ENCODE data around the gene CUL9.

CUL9 gene

DNA sequence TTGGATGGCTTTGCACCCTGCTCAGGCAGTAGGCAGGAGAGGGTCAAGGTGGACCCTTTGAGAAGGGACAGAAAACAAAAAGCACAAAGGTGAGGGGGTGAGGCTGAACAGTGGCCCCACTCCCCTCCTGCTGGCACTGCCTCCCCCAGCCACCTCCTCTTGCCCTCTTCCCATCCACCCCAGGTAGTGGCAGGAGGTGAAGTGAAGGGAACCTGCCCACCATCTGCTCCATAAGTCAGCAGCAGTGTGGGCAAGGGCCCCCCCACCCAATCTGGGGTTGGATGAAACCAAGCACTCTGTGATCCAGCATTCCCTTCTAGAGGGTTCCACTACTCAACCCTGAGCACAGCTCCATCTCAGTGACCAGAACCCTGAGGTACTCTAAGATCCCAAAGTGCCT is 89.9 kb downstream of the CUL9 start:
- H3K4me1 ChIP-seq (ENCODE audit: control insufficient read depth, insufficient read depth, low read length) = peaks cover 33% of the 10 kb centered on the region
- peaks cover 61% of the 10 kb centered on the region for H3K27me3 ChIP-seq (ENCODE audit: control insufficient read depth, insufficient read depth, low read length, poor library complexity, severe bottlenecking)
- no peak overlapping the region for H3K4me3 ChIP-seq (ENCODE audit: insufficient read depth, low read depth, low read length)
- H3K9me3 ChIP-seq (ENCODE audit: control insufficient read depth, low read length) = no peaks in the 10 kb centered on the region
- H3K27ac ChIP-seq (ENCODE audit: insufficient read depth, low read depth, low read length, poor library complexity, severe bottlenecking) = no peak overlapping the region
- no peaks in the 10 kb centered on the region for H3K36me3 ChIP-seq (ENCODE audit: control insufficient read depth, insufficient read depth, low read length)

DNA sequence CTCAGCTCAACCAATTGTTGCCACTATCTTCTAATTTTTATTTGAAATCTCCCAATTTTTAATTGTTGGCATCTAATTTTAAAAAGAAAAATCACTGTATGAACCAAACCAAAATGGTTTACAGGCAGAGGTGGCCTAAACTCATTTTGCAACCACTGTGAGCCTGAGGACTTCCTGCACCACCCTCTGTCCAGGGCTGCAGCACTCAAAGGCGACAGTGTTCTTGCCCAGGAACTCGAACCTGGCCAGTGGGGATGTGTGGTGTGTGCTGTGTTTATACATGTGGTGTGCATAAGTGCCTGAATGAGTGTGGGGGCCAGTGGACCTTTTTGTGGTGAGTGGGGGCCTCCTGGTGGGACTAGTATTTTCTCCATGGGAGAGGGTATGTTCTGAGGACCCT is 91.7 kb downstream of the CUL9 start:
- WGBS, 2 experiments = 84 to 85% methylated on average over 2 of the region's 2 CpGs
- H3K9me3 ChIP-seq (ENCODE audit: control insufficient read depth, low read length) = no peaks in the 10 kb centered on the region
- peaks cover 46% of the 10 kb centered on the region for H3K27me3 ChIP-seq (ENCODE audit: control insufficient read depth, insufficient read depth, low read length, poor library complexity, severe bottlenecking)
- H3K4me3 ChIP-seq (ENCODE audit: insufficient read depth, low read depth, low read length) = no peak overlapping the region
- no peak overlapping the region for H3K27ac ChIP-seq (ENCODE audit: insufficient read depth, low read depth, low read length, poor library complexity, severe bottlenecking)
- H3K36me3 ChIP-seq (ENCODE audit: control insufficient read depth, insufficient read depth, low read length) = no peaks in the 10 kb centered on the region
- H3K4me1 ChIP-seq (ENCODE audit: control insufficient read depth, insufficient read depth, low read length) = peaks cover 31% of the 10 kb centered on the region
